H9 (cell line): Measurements from ENCODE around the gene NGFR. TPM values are rescaled to one million over a fixed set of nuclear protein-coding genes. Genes with fewer than 3 reads are reported as not detected.

Experiments
- DNase-seq: peaks from one replicate; pipeline ENCODE4 v3.0.0-alpha.2; 2017
- H2AFZ ChIP-seq: one replicate; pipeline ENCODE4 v1.6.1; 2013; ENCODE audit warnings: mild to moderate bottlenecking, low read length, control low read depth, moderate library complexity
- H2AK5ac ChIP-seq: 2 replicates; pipeline ENCODE4 v1.6.1; 2013; ENCODE audit warnings: low read length, control low read depth, mixed read lengths; ENCODE audit not compliant: insufficient read length
- H2BK120ac ChIP-seq: one replicate; pipeline ENCODE4 v1.6.1; 2013; ENCODE audit warnings: low read depth, mild to moderate bottlenecking, low read length, control low read depth, inconsistent platforms; ENCODE audit not compliant: poor library complexity, severe bottlenecking
- H2BK12ac ChIP-seq: 2 replicates; pipeline ENCODE4 v1.6.1; 2013; ENCODE audit warnings: low read length, control low read depth, mixed read lengths, low read depth; ENCODE audit not compliant: insufficient read length
- H2BK15ac ChIP-seq: 2 replicates; pipeline ENCODE4 v1.6.1; 2013; ENCODE audit warnings: low read depth, low read length, control low read depth
- H2BK20ac ChIP-seq: one replicate; pipeline ENCODE4 v1.6.1; 2013; ENCODE audit warnings: low read depth, mild to moderate bottlenecking, low read length, control low read depth, inconsistent platforms; ENCODE audit not compliant: poor library complexity, severe bottlenecking
- H2BK5ac ChIP-seq: 2 replicates; pipeline ENCODE4 v1.6.1; 2013; ENCODE audit warnings: low read length, control low read depth, mixed read lengths; ENCODE audit not compliant: insufficient read length
- H3K14ac ChIP-seq: 2 replicates; pipeline ENCODE4 v1.6.1; 2013; ENCODE audit warnings: low read length, control low read depth; ENCODE audit not compliant: insufficient read depth
- H3K18ac ChIP-seq: 2 replicates; pipeline ENCODE4 v1.6.1; 2013; ENCODE audit warnings: low read depth, mild to moderate bottlenecking, mixed read lengths, low read length, control low read depth; ENCODE audit not compliant: insufficient read length
- H3K23ac ChIP-seq: 2 replicates; pipeline ENCODE4 v1.6.1; 2013; ENCODE audit warnings: low read length, control low read depth, mixed read lengths, low read depth; ENCODE audit not compliant: insufficient read length
- H3K23me2 ChIP-seq: 2 replicates; pipeline ENCODE4 v1.6.1; 2013; ENCODE audit warnings: low read depth, mild to moderate bottlenecking, mixed read lengths, low read length, control low read depth; ENCODE audit not compliant: insufficient read length, poor library complexity, severe bottlenecking
- H3K27ac ChIP-seq: 2 replicates; pipeline ENCODE4 v1.5.1; 2013; ENCODE audit warnings: low read length, control low read depth, mixed read lengths, low read depth; ENCODE audit not compliant: insufficient read length
- H3K27me3 ChIP-seq: 2 replicates; pipeline ENCODE4 v1.6.1; 2013; ENCODE audit warnings: low read length, control low read depth, inconsistent platforms; ENCODE audit not compliant: insufficient read depth
- H3K4ac ChIP-seq: 2 replicates; pipeline ENCODE4 v1.6.1; 2013; ENCODE audit warnings: low read depth, mild to moderate bottlenecking, control low read depth, inconsistent platforms, low read length, moderate library complexity
- H3K4me1 ChIP-seq: 2 replicates; pipeline ENCODE4 v1.6.1; 2013; ENCODE audit warnings: low read length, control low read depth, inconsistent platforms; ENCODE audit not compliant: insufficient read depth
- H3K4me2 ChIP-seq: 2 replicates; pipeline ENCODE4 v1.6.1; 2013; ENCODE audit warnings: low read length, control low read depth, mixed read lengths; ENCODE audit not compliant: insufficient read length, insufficient read depth
- H3K56ac ChIP-seq: 2 replicates; pipeline ENCODE4 v1.6.1; 2013; ENCODE audit warnings: low read depth, mild to moderate bottlenecking, mixed read lengths, low read length, control low read depth; ENCODE audit not compliant: insufficient read length
- H3K79me1 ChIP-seq: 2 replicates; pipeline ENCODE4 v1.6.1; 2013; ENCODE audit warnings: low read depth, mild to moderate bottlenecking, moderate library complexity, low read length, control low read depth, inconsistent platforms; ENCODE audit not compliant: insufficient read depth, poor library complexity, severe bottlenecking
- H3K79me2 ChIP-seq: 2 replicates; pipeline ENCODE4 v1.6.1; 2013; ENCODE audit warnings: low read length, control low read depth, inconsistent platforms; ENCODE audit not compliant: insufficient read depth
- H3K9ac ChIP-seq: 2 replicates; pipeline ENCODE4 v1.6.1; 2013; ENCODE audit warnings: low read length, control low read depth, mixed read lengths; ENCODE audit not compliant: insufficient read length; ENCODE audit errors: extremely low read depth
- H3K9me3 ChIP-seq: one replicate; pipeline ENCODE4 v1.6.1; 2013; ENCODE audit warnings: low read depth, low read length, inconsistent platforms; ENCODE audit not compliant: control insufficient read depth
- H3T11ph ChIP-seq: one replicate; pipeline ENCODE4 v1.6.1; 2013; ENCODE audit warnings: mild to moderate bottlenecking, low read length, control low read depth, inconsistent platforms
- H4K20me1 ChIP-seq: one replicate; pipeline ENCODE4 v1.6.1; 2013; ENCODE audit not compliant: control insufficient read depth, insufficient read length, insufficient read depth
- H4K5ac ChIP-seq: 2 replicates; pipeline ENCODE4 v1.6.1; 2013; ENCODE audit warnings: low read depth, mild to moderate bottlenecking, mixed read lengths, low read length, control low read depth; ENCODE audit not compliant: insufficient read length
- H4K8ac ChIP-seq: replicated peaks from 2 replicates; pipeline ENCODE4 v1.6.1; 2013; ENCODE audit warnings: low read length, control low read depth, mixed read lengths, low read depth; ENCODE audit not compliant: insufficient read length
- H4K91ac ChIP-seq: 2 replicates; pipeline ENCODE4 v1.6.1; 2013; ENCODE audit warnings: low read depth, mild to moderate bottlenecking, moderate library complexity, mixed read lengths, low read length, control low read depth; ENCODE audit not compliant: insufficient read length
- H3K27ac Mint-ChIP-seq, 3 experiments: 2 replicates in 2 of 3; 3 replicates in 1 of 3; pipeline ENCODE4 v1.8.0; 2020 to 2021; ENCODE audit warnings: mixed read lengths in 3 of 3, mild to moderate bottlenecking in 1 of 3, moderate library complexity in 1 of 3
- H3K27me3 Mint-ChIP-seq: 2 replicates; pipeline ENCODE4 v1.8.0; 2021; ENCODE audit warnings: low read depth, mild to moderate bottlenecking, moderate library complexity, mixed read lengths
- H3K36me3 Mint-ChIP-seq, 3 experiments: 2 replicates in 2 of 3; 3 replicates in 1 of 3; pipeline ENCODE4 v1.8.0; 2020 to 2021; ENCODE audit warnings: low read depth in 3 of 3, mixed read lengths in 3 of 3; ENCODE audit not compliant: insufficient read depth in 1 of 3
- H3K4me1 Mint-ChIP-seq, 2 experiments: 2 replicates each; pipeline ENCODE4 v1.8.0; 2020; ENCODE audit warnings: mixed read lengths in 2 of 2
- H3K4me3 Mint-ChIP-seq, 2 experiments: 2 replicates in 1 of 2; 3 replicates in 1 of 2; pipeline ENCODE4 v1.8.0; 2020 to 2021; ENCODE audit warnings: mild to moderate bottlenecking in 2 of 2, mixed read lengths in 2 of 2, moderate library complexity in 1 of 2
- H3K9me3 Mint-ChIP-seq, 2 experiments: 2 replicates in 1 of 2; 3 replicates in 1 of 2; pipeline ENCODE4 v1.8.0; 2020; ENCODE audit warnings: mild to moderate bottlenecking in 2 of 2, mixed read lengths in 2 of 2, moderate library complexity in 1 of 2
- WGBS: extraction: QIAGEN DNeasy Blood & Tissue Kit; methylation state at CpG from one replicate; pipeline ENCODE4 v1.1.7; 2013; ENCODE audit warnings: missing lambda C conversion rate, low lambda C conversion rate, mixed read lengths; ENCODE audit not compliant: insufficient read length; ENCODE audit errors: extremely low coverage; 5-methylcytosine and 5-hydroxymethylcytosine counted together
- total RNA-seq: library from RNA; stranded (reverse); gene quantifications from 2 replicates; pipeline ENCODE4 v1.2.1, GENCODE V29; 2021
- TF ChIP-seq, protein P1 (sequence below): fragments of 200-600 bp; sonication (generic); conservative IDR thresholded peaks from 3 replicates; pipeline ENCODE4 v1.8.0; 2021; ENCODE audit warnings: antibody characterized with exemption, mild to moderate bottlenecking

Gene NGFR
- total RNA-seq, 1 experiment from 2014 or later = 9.6 TPM

DNA sequence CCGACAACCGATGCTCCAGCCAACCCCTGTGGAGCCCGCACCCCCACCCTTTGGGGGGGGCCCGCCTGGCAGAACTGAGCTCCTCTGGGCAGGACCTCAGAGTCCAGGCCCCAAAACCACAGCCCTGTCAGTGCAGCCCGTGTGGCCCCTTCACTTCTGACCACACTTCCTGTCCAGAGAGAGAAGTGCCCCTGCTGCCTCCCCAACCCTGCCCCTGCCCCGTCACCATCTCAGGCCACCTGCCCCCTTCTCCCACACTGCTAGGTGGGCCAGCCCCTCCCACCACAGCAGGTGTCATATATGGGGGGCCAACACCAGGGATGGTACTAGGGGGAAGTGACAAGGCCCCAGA lies 17.9 kb downstream of the NGFR start:
- Histone ChIP-seq H3K23ac (no peak overlapping the region), H3K18ac (no peak overlapping the region), H4K91ac (no peak overlapping the region), H3K4me1 (peaks cover 3% of the 10 kb centered on the region; the same call in 1 of the 2 replicates), H2BK120ac (no peak overlapping the region), H2BK20ac (no peak overlapping the region), H3K23me2 (no peaks in the 10 kb centered on the region), H3K27ac (no peak overlapping the region), H3K79me2 (no peaks in the 10 kb centered on the region), H3K4ac (no peak overlapping the region), H3K27me3 (no peaks in the 10 kb centered on the region), H3K9ac (no peak overlapping the region), H3K9me3 (no peaks in the 10 kb centered on the region), H3K14ac (no peak overlapping the region), H2AK5ac (no peak overlapping the region), H4K5ac (no peak overlapping the region), H3K56ac (no peak overlapping the region), H2BK5ac (no peak overlapping the region), H2AFZ (no peak overlapping the region), H2BK12ac (no peak overlapping the region), H4K20me1 (no peaks in the 10 kb centered on the region), H3T11ph (no peak overlapping the region), H4K8ac (no peak overlapping the region), H2BK15ac (no peak overlapping the region), H3K79me1 (no peaks in the 10 kb centered on the region), H3K4me2 (no peak overlapping the region)
- Mint-ChIP-seq H3K27ac (no peak overlapping the region; a peak in 1 of 7 replicates), H3K4me1 (peaks cover 39 to 52% of the 10 kb centered on the region in 2 experiments), H3K4me3 (no peak overlapping the region; a peak in 1 of 5 replicates), H3K36me3 (peaks cover 0 to 2% (median 0%) of the 10 kb centered on the region in 3 experiments; a peak in 1 of 7 replicates), H3K27me3 (peaks cover 4% of the 10 kb centered on the region), H3K9me3 (no peaks in the 10 kb centered on the region)
- TF ChIP-seq, protein P1, sequence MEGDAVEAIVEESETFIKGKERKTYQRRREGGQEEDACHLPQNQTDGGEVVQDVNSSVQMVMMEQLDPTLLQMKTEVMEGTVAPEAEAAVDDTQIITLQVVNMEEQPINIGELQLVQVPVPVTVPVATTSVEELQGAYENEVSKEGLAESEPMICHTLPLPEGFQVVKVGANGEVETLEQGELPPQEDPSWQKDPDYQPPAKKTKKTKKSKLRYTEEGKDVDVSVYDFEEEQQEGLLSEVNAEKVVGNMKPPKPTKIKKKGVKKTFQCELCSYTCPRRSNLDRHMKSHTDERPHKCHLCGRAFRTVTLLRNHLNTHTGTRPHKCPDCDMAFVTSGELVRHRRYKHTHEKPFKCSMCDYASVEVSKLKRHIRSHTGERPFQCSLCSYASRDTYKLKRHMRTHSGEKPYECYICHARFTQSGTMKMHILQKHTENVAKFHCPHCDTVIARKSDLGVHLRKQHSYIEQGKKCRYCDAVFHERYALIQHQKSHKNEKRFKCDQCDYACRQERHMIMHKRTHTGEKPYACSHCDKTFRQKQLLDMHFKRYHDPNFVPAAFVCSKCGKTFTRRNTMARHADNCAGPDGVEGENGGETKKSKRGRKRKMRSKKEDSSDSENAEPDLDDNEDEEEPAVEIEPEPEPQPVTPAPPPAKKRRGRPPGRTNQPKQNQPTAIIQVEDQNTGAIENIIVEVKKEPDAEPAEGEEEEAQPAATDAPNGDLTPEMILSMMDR = no peak
- no peak for DNase-seq
- no CpG with 5 or more reads among the region's 6 CpGs for WGBS
